HG03139 (cell line): Measurements from ENCODE around the gene HDDC2.
"Not testable (repeated sequence)": the region's sequence is repeated elsewhere in the genome, so short reads cannot be mapped to it uniquely, and the experiment has no call there.

Experiments
- ATAC-seq: cut with Tn5 transposase; IDR thresholded peaks from one replicate; pipeline ENCODE4 v1.9.1; 2021; ENCODE audit not compliant: unreplicated experiment

Gene HDDC2

GRCh38 chr6:125307150-125307838 is 5.5 kb upstream of the HDDC2 start:
- no peak for ATAC-seq

- no peak for ATAC-seq
These were observed 5.0 kb upstream of the HDDC2 start for GRCh38 chr6:125306756-125307149.

GRCh38 chr6:125304970-125305660 is 3.3 kb upstream of the HDDC2 start:
- ATAC-seq, result no peak

- no peak for ATAC-seq
These were observed 1.7 kb upstream of the HDDC2 start for GRCh38 chr6:125303512-125303854.

GRCh38 chr6:125302840-125303511 is 1.2 kb upstream of the HDDC2 start:
- ATAC-seq, result no peak

- no peak for ATAC-seq
These were observed 754 bp downstream of the HDDC2 start for GRCh38 chr6:125300992-125301434.

GRCh38 chr6:125299257-125299656 is 2.5 kb downstream of the HDDC2 start:
- no peak for ATAC-seq

- ATAC-seq, result no peak
These were observed 5.3 kb downstream of the HDDC2 start for GRCh38 chr6:125296471-125296870.

DNA sequence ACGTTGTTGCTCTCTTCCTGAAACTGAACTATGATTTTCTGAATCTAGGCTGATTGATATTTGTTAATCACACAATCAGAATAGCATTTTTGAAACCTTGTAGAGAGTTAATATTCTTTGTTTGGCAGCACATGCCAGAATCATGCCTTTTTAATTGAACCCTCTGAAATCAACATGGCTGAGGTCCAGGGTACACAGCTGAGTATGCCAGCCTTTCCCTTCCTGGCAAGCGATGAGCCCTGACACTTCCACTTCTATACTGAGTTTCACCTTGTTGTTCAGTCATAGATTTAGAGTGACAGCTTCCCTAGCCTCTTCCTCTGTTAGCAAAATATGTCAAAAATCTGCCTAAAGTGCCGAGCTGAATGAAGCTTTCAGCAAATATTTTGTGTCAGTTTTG is 6.8 kb downstream of the HDDC2 start:
- ATAC-seq, result no peak

DNA sequence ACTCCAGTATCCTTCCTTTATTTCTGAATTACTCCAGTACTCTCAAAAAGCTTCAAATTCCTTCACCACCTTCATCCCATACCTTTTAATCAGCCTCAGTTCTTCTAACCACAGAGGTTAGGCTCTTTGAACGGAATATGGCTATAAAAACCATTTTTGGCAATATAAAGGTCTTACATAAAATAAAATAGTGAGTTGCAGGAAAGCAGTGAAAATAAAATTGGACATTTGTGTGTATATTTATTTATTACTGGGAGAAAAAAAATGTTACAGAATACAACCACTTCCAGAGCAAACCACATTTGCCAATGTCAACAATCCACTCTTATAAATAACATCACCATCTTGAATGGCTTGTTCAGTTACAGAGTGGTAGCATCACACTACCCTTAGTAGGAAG is 7.7 kb downstream of the HDDC2 start:
- no peak for ATAC-seq

DNA sequence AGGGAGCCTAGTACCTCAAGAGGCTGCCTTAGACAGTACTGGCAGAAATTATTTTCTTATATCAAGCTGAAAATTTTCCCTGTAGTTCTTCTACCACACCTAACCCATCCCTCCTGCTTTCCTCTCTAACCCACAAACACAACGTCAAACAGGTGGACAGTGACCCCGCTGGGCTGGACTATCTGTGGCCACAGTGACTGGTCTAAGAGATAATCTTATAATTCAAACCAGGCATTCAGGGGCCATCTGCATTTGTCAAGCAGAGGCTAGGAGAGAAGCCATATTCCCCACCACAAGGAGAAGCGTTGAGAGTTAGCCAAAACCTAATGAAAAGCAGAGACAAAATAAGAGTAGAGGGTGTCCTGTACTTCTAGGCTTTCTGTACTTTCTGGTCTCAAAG is 8.2 kb downstream of the HDDC2 start:
- ATAC-seq, result no peak

- no peak for ATAC-seq
These were observed 14.0 kb downstream of the HDDC2 start for GRCh38 chr6:125287718-125288117.

GRCh38 chr6:125285936-125286335 is 15.8 kb downstream of the HDDC2 start:
- ATAC-seq, result no peak

DNA sequence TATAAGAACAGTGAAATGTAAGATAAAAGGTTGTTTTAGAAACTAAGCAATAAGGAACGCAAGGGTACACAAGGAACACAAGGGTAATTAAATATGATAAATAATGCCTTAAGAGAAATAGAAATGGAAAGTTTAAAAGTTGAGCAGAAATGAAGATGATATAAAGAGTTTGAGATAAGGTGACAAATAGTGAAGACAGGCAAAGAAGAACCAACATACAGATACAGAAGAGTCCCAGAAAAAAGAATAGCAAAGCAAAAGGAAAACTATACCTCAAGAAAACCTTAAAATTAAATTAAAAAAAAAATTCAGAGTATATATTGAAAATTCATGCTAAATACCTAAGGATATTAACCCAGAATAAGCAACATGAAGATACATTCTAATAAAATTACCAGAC is 16.4 kb downstream of the HDDC2 start:
- no peak for ATAC-seq

GRCh38 chr6:125282470-125282869 is 19.3 kb downstream of the HDDC2 start:
- not testable (repeated sequence) for ATAC-seq

DNA sequence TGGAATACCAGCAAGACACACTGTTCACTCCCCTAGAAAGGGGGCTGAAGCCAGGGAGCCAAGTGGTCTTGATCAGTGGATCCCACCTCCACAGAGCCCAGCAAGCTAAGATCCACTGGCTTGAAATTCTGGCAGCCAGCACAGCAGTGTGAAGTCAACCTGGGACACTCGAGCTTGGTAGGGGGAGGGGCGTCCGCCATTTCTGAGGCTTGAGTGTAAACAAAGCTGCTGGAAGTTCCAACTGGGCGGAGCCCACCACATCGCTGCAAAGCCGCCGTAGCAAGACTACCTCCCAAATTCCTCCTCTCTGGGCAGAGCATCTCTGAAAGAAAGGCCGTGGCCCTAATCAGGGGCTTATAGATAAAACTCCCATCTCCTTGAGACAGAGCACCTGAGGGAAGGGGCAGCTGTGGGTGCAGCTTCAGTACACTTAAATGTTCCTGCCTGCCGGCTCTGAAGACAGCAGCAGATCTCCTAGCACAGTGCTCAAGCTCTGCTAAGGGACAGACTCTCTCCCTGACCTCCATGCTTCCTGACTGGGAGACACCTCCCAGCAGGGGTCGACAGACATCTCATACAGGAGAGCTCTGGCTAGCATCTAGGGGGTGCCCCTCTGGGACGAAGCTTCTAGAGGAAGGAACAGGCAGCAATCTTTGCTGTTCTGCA is 21.3 kb downstream of the HDDC2 start:
- ATAC-seq, result not testable (repeated sequence)

DNA sequence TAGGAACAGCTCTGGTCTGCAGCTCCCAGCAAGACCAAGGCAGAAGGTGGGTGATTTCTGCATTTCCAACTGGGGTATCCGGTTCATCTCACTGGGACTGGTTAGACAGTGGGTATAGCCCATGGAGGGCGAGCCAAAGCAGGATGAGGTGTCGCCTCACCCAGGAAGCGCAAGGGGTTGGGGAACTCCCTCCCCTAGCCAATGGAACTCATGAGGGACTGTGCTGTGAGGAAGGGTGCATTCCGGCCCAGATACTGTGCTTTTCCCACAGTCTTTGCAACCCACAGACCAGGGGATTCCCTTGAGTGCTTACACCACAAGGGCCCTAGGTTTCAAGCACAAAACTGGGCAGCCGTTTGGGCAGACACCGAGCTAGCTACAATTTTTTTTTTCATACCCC is 21.8 kb downstream of the HDDC2 start:
- no peak for ATAC-seq

DNA sequence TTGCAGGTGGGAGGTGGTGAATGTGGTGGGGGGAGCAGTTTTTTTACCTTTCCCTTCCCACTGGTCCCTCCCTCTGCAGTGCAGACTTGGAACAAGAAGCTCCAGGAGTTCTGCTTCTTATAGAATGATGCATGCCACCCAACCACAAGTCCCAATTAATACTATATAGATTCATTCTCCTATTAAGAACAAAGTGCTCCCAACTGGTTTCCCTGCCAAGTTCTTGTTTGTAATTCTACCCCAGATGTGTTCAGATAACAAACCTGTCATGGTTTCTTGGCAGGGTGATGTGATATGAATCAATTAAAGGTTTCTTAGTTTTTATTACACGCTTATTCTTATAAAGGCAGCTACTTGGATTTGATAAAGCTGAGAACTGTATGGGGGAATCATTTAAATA is 23.9 kb downstream of the HDDC2 start:
- no peak for ATAC-seq

- ATAC-seq, result no peak
These were observed 26.0 kb downstream of the HDDC2 start for GRCh38 chr6:125275779-125276178.

DNA sequence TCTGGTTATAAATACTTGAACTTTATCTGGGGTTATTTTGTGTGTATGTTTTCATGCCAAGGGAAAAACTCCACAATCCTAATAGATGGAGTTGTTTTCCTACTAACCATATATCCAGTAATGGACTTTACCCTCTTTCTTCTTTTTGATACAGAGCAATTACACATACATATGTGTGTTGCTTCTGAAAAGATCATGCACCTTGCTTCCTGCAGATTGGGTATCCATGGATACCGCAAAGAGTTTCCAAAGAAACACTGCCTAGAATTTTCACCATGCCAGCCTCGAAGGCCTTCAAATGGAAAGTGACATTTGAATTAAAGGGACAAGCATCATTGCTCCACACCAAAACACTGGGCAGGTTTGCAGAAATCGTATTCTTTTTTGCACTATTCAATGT is 26.8 kb downstream of the HDDC2 start:
- no peak for ATAC-seq

DNA sequence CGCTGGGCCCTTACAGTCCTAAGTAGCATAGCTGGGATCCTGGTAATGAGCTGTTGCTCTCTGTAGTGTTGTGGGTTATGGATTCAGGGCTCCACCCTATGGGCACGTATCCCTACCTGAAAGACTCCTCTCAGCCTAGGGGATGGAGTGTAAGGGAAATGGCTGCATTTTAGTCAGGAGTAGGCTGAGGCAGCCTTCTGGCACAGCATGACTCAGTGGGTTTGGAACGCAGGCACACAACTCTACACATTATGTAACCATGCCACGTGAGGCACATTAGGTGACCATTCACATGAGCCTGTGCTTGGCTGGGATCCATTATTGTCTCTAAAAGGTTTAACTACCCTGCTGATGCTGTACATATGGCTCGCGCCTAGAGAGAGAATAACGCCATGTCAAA is 27.8 kb downstream of the HDDC2 start:
- no peak for ATAC-seq

DNA sequence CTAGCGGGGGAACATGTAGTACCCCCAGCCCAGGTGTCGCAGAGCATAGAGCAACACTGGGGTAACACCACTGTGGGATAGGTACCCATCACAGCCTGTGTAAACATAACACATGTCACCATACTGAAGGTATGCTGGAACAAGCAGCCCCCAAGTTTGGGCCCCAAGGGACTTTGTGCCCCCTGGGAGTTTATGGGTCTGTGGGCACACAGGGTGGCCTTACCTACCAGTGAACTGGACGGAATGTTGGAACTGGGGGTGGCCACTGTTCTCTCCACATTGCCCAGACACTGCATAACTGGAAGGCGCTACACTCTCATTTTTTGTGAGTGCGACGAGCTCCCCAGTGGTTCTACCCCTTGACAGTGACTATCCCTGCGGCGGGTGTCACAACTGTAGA is 28.5 kb downstream of the HDDC2 start:
- ATAC-seq, result no peak
